PC-3 (cell line): Measurements from ENCODE around the gene PREPL.

Experiments
- CTCF ChIP-seq: fragments of 300-600 bp; sonication (generic); conservative IDR thresholded peaks from 2 replicates; pipeline ENCODE4 v1.5.1; 2017; ENCODE audit warnings: antibody characterized with exemption, low read depth, mild to moderate bottlenecking, low read length
- EZH2 ChIP-seq: fragments of 300-600 bp; sonication (generic); IDR thresholded peaks from one replicate; pipeline ENCODE4 v1.6.1; 2017; ENCODE audit warnings: antibody characterized with exemption, mild to moderate bottlenecking, low read length; ENCODE audit not compliant: unreplicated experiment
- EZH2phosphoT487 ChIP-seq: fragments of 300-600 bp; sonication (generic); IDR thresholded peaks from 2 replicates; pipeline ENCODE4 v1.6.1; 2018; ENCODE audit warnings: mild to moderate bottlenecking, antibody characterized with exemption, low read length, borderline replicate concordance

- no peak for TF ChIP-seq EZH2
- TF ChIP-seq CTCF: no peak
- TF ChIP-seq EZH2phosphoT487: no peak
Measured at GRCh38 chr2:44314362-44314761, 46.9 kb downstream of the PREPL start.
